Spleen (tissue), 11 donors: Measurements from ENCODE around the gene RABGGTA. TPM values are rescaled to one million over a fixed set of nuclear protein-coding genes. Genes with fewer than 3 reads are reported as not detected.

Source experiments
- DNase-seq: peaks from one replicate; pipeline ENCODE4 v3.0.0-alpha.2; 2020
- H3K27ac ChIP-seq, 8 donors: fragments of 200-600 bp; sonication (generic) in 7 of 8; 1 replicate in 4 of 8; 2 replicates in 4 of 8; pipeline versions ENCODE4 v1.5.0 to v1.8.0; 2016 to 2021; ENCODE audit warnings: inconsistent platforms in 4 of 8, mild to moderate bottlenecking in 4 of 8, moderate library complexity in 1 of 8
- H3K27me3 ChIP-seq, 7 donors: fragments of 200-600 bp; sonication (generic) in 6 of 7; replicated peaks in 1 of 7; 1 replicate in 4 of 7; 2 replicates in 3 of 7; pipeline versions ENCODE4 v1.5.0 to v1.8.0; 2016 to 2021; ENCODE audit warnings: inconsistent platforms in 3 of 7, mild to moderate bottlenecking in 1 of 7
- H3K36me3 ChIP-seq, 6 donors: fragments of 200-600 bp; sonication (generic) in 5 of 6; 1 replicate in 4 of 6; 2 replicates in 2 of 6; pipeline versions ENCODE4 v1.5.0 to v1.8.0; 2016 to 2021; ENCODE audit warnings: inconsistent platforms in 2 of 6
- H3K4me1 ChIP-seq, 6 donors: fragments of 200-600 bp; sonication (generic) in 5 of 6; 1 replicate in 3 of 6; 2 replicates in 3 of 6; pipeline versions ENCODE4 v1.5.0 to v1.8.0; 2016 to 2021; ENCODE audit warnings: inconsistent platforms in 3 of 6
- H3K4me3 ChIP-seq, 8 donors: fragments of 200-600 bp; sonication (generic) in 7 of 8; 1 replicate in 4 of 8; 2 replicates in 4 of 8; pipeline versions ENCODE4 v1.5.0 to v1.8.0; 2016 to 2021; ENCODE audit warnings: inconsistent platforms in 4 of 8, mild to moderate bottlenecking in 4 of 8, moderate library complexity in 2 of 8
- H3K9me3 ChIP-seq, 8 donors: fragments of 200-600 bp; sonication (generic) in 7 of 8; 1 replicate in 4 of 8; 2 replicates in 4 of 8; pipeline versions ENCODE4 v1.5.0 to v1.8.0; 2016 to 2021; ENCODE audit warnings: inconsistent platforms in 4 of 8
- POLR2A ChIP-seq, 3 donors: fragments of 450-650 bp; IDR thresholded peaks; one replicate each; pipeline ENCODE4 v1.5.1; 2017; ENCODE audit warnings: antibody characterized with exemption in 3 of 3, mild to moderate bottlenecking in 1 of 3
- POLR2AphosphoS5 ChIP-seq, 3 donors: sonication (generic); formaldehyde crosslinking; IDR thresholded peaks; one replicate each; pipeline ENCODE4 v1.5.1; 2017; ENCODE audit warnings: antibody characterized with exemption in 3 of 3
- WGBS, 5 donors: extraction: QIAGEN DNeasy Blood & Tissue Kit in 3 of 5; methylation state at CpG; one replicate each; pipeline versions ENCODE4 v1.1.5 to v1.1.7; 2013 to 2018; 5-methylcytosine and 5-hydroxymethylcytosine counted together
- intact Hi-C: fragments of 100-400 bp; cut with DNase I; formaldehyde crosslinking; loops from one replicate; pipeline ENCODE4 v1.15.0; 2023; ENCODE audit warnings: low total_unique reads
- polyA plus RNA-seq, 3 donors: library from polyadenylated mRNA; stranded (reverse); fragments of 200-250 nt; gene quantifications; one replicate each; pipeline ENCODE4 v1.2.1, GENCODE V29; 2013
- total RNA-seq, 7 donors: library from RNA; depleted of rRNA in 3 of 7; stranded (reverse); fragments of >200 nt in 3 of 7; fragmentation: NEBNext Ultra II Directional in 4 of 7; extraction: Animal tissue kit (Norgen Biotek cat#: 25700) in 4 of 7; gene quantifications; one replicate each; pipeline versions ENCODE4 v1.1.0 to v1.2.1, GENCODE V29; 2016 to 2021
- TF ChIP-seq, protein P1 (sequence below), 11 experiments: fragments of 200-600 bp in 7 of 11; fragments of 450-650 bp in 4 of 11; sonication (generic) in 4 of 11; IDR thresholded peaks in 8 of 11; conservative IDR thresholded peaks in 3 of 11; 1 replicate in 7 of 11; 2 replicates in 4 of 11; pipeline versions ENCODE4 v1.4.0 to v1.8.0; 2016 to 2021; ENCODE audit warnings: antibody characterized with exemption in 11 of 11, inconsistent platforms in 4 of 11, mild to moderate bottlenecking in 1 of 11
- donor health status: healthy with polysubstance abuse.
- donor health status: DM: no; HTN: no; CAD: no; lungs with moderate emphysema.
- donor health status: DM: no; HTN: no; CAD: no.
- donor health status: Bipolar disorder and iron deficiency.
- donor health status: healthy.
- donor health status: DM: no; HTN: no; CAD: no.
- donor health status: DM: yes; HTN: yes; CAD: no.

The RABGGTA gene
- total and polyA plus RNA-seq, 10 donors: 22.5 to 63.0 (median 47.0) TPM

GRCh38 chr14:24315807-24316596 lies 44.6 kb upstream of the RABGGTA start:
- peak overlapping the region; percentile 91 to 98 (median 96) for H3K27ac ChIP-seq
- peaks cover 36 to 86% (median 64%) of the 10 kb centered on the region in 6 donors for H3K4me1 ChIP-seq
- 56 to 90% (median 67%) methylated on average over 51 to 70 of the region's 70 CpGs for WGBS, 5 donors
- peaks cover 0 to 44% (median 2%) of the 10 kb centered on the region in 6 donors for H3K36me3 ChIP-seq
- peak; percentile 93 for DNase-seq
- peak; percentile 83 to 91 (median 87) for TF ChIP-seq POLR2AphosphoS5 (IDR thresholded peaks at IDR 0.05)
- TF ChIP-seq, protein P1, sequence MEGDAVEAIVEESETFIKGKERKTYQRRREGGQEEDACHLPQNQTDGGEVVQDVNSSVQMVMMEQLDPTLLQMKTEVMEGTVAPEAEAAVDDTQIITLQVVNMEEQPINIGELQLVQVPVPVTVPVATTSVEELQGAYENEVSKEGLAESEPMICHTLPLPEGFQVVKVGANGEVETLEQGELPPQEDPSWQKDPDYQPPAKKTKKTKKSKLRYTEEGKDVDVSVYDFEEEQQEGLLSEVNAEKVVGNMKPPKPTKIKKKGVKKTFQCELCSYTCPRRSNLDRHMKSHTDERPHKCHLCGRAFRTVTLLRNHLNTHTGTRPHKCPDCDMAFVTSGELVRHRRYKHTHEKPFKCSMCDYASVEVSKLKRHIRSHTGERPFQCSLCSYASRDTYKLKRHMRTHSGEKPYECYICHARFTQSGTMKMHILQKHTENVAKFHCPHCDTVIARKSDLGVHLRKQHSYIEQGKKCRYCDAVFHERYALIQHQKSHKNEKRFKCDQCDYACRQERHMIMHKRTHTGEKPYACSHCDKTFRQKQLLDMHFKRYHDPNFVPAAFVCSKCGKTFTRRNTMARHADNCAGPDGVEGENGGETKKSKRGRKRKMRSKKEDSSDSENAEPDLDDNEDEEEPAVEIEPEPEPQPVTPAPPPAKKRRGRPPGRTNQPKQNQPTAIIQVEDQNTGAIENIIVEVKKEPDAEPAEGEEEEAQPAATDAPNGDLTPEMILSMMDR (IDR thresholded peaks at IDR 0.05 in 8 of 11, conservative IDR thresholded peaks at IDR 0.05 in 3 of 11): peak in 7 of 11 experiments; percentile 11 to 57 (median 41)
- TF ChIP-seq POLR2A (IDR thresholded peaks at IDR 0.05): no peak
- no peaks in the 10 kb centered on the region for H3K27me3 ChIP-seq
- peak overlapping the region in 4 of 8 donors; percentile 15 to 87 (median 24) for H3K4me3 ChIP-seq
- H3K9me3 ChIP-seq: no peaks in the 10 kb centered on the region
- intact Hi-C loops: no loop called here

DNA sequence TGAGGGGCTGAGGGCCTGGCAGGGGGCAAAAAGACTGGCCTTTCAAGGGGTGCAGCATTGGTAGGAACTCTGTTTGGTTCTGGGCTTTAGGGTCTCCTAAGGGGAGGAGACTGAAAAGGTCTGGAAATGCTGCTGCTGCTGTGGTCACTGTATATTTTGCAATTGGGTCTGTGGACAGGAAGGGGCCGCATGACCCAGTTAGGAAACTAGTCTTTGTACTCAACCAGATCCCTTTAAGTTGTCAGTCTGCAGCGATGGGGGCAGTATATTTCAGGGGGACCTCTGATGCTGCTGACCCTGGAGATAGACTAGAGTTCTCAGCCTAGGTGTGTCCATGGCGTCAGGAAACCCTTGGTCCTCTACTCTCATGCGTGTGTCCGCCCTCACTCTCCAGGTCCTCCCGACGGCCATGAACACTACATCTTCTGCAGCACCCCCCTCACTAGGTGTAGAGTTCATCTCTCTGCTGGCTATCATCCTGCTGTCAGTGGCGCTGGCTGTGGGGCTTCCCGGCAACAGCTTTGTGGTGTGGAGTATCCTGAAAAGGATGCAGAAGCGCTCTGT lies 43.9 kb upstream of the RABGGTA start:
- DNase-seq: no peak
- Histone ChIP-seq H3K36me3 (peaks cover 0 to 41% (median 0%) of the 10 kb centered on the region in 6 donors), H3K4me1 (peaks cover 38 to 92% (median 70%) of the 10 kb centered on the region in 6 donors), H3K27me3 (no peaks in the 10 kb centered on the region), H3K4me3 (peak overlapping the region in 4 of 8 donors; percentile 15 to 87 (median 24)), H3K27ac (peak overlapping the region; percentile 91 to 98 (median 96)), H3K9me3 (no peaks in the 10 kb centered on the region)
- 50 to 79% (median 62%) methylated on average over 9 to 10 of the region's 10 CpGs for WGBS, 5 donors
- intact Hi-C loops: no loop called here
- TF ChIP-seq POLR2A (IDR thresholded peaks at IDR 0.05) (no peak), POLR2AphosphoS5 (IDR thresholded peaks at IDR 0.05) (no peak)
- TF ChIP-seq, protein P1 (IDR thresholded peaks at IDR 0.05 in 8 of 11, conservative IDR thresholded peaks at IDR 0.05 in 3 of 11): no peak

DNA sequence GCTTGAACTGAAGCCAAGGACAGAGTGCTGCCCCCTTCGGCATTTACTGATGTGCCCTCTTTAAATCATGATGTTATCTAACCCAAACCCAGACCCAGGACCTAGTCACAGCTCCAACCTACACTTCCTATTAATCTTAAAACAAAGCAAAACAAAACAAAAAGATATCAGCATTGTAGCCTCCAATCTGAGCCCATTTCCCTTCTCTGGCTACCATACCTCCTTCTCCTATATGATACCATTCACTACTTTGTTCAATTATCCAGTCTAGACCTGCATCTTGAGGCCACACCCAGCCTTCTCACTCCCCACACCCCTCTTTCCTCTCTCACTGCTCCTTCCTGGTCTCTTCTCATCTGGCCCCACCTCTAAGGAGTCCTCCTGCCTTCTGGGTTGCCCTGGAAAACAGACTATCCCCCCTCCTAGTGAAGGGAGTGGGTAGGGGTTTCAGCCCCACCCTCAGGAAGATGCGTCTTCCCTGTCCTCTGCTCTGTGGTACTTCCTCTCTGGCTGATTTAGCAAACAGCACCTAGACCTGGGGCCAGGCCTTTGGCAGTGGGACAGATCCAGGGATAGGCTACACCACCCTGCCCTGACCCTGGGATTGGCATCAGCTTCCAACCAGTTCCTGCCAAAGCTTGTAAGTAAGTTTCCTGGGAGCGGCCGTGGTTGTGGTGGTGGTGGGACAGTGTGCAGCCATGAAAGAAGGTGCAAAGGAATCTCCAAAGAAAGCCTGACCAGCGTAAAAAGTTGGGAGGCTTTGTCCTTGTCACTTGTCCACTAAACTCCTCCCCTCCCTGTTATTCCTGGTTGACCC lies 43.2 kb upstream of the RABGGTA start:
- no peaks in the 10 kb centered on the region for H3K27me3 ChIP-seq
- H3K4me3 ChIP-seq: peak overlapping the region in 4 of 8 donors; percentile 15 to 87 (median 24)
- 45 to 68% (median 59%) methylated on average over 5 of the region's 5 CpGs for WGBS, 5 donors
- TF ChIP-seq, protein P1 (IDR thresholded peaks at IDR 0.05 in 8 of 11, conservative IDR thresholded peaks at IDR 0.05 in 3 of 11): no peak
- TF ChIP-seq POLR2AphosphoS5 (IDR thresholded peaks at IDR 0.05): peak in 2 of 3 donors; percentile 18 to 37
- intact Hi-C loops: no loop called here
- H3K9me3 ChIP-seq: no peaks in the 10 kb centered on the region
- no peak for DNase-seq
- H3K4me1 ChIP-seq: peaks cover 45 to 100% (median 77%) of the 10 kb centered on the region in 6 donors
- H3K36me3 ChIP-seq: peaks cover 0 to 40% (median 0%) of the 10 kb centered on the region in 6 donors
- H3K27ac ChIP-seq: peak overlapping the region; percentile 91 to 98 (median 96)
